GM19452 (cell line): ENCODE results near the gene HENMT1.
"Not testable (repeated sequence)": the region's sequence is repeated elsewhere in the genome, so short reads cannot be mapped to it uniquely, and the experiment has no call there.

Experiments
- ATAC-seq: cut with Tn5 transposase; IDR thresholded peaks from one replicate; pipeline ENCODE4 v1.9.1; 2021; ENCODE audit not compliant: unreplicated experiment

Gene HENMT1

DNA sequence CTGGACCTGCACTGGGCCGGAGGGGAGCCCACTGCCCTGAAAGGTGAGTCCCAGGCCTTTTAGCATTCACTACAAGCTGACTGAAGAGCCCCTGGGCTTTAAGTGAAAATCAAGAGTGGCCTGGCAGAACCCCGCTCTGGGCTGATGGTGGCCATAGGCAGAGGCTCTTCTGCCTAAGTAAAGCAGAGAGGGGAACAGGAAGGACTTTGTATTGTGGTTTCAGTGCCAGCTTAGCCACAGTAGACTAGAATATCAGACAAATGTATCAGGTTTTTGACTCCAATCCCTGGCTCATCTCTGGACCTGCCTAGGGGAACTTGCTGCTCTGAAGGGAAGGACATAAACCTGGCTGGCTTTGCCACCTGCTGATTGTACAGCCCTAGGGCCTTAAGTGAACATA is 10.2 kb upstream of the HENMT1 start:
- ATAC-seq: no peak

DNA sequence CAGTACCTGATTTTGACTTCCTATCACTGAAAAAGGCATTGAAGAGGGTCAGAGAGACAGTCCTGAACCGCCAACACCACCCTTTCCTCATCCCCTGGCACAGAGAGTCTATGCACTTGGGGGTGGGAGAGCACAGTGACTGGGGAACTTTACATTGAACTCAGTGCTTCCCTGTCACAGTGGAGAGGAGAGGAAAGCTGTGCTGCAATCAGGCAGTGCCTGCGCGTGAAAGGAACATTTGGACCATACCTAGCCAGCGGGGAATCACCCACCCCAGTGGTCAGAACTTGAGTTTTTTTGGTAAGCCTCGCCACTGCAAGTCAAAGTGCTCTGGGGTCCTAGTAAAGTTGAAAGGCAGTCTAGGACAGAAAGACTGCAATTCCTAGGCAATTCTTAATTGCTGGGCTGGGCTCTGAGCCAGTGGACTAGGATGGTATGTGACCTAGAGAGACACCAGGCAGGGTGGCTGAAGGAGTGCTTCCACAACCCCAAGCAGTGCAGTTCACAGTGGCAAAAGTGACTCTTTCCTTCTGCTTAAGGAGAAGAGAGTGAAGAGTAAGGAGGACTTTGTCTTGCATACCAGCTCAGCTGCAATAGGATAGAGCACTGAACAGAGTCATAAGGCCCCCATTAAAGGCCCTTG is 9.4 kb upstream of the HENMT1 start:
- ATAC-seq: no peak

DNA sequence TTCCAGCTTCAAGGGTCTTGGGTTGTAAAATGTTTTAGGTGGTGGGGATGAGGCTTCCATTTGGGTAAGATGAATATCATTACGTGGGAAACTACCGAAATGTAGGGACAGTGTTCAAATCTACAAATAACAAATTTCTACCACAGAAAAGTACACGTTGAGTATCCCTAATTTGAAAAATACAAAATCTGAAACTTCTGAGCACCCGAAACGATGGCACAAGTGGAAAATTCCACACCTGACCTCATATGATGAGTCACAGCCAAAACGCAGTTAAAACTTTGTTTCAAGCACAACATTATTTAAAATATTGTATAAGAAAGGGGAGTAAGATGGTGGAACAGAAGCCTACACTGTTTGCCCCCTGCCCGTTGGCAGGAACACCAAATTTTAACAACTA is 8.8 kb upstream of the HENMT1 start:
- ATAC-seq: no peak

GRCh38 chr1:108668777-108669176 is 7.9 kb upstream of the HENMT1 start:
- ATAC-seq: no peak

DNA sequence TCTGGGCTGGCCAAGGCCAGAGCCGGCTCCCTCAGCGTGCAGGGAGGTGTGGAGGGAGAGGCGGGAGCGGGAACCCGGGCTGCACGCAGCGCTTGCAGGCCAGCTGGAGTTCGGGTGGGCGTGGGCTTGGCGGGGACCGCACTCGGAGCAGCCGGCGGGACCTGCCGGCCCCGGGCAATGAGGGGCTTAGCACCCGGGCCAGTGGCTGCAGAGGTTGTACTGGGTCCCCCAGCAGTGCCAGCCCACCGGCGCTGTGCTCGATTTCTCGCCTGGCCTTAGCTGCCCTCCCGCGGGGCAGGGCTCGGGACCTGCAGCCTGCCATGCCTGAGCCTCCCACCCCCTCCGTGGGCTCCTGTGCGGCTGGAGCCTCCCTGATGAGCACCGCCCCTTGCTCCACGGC is 6.5 kb upstream of the HENMT1 start:
- not testable (repeated sequence) for ATAC-seq

DNA sequence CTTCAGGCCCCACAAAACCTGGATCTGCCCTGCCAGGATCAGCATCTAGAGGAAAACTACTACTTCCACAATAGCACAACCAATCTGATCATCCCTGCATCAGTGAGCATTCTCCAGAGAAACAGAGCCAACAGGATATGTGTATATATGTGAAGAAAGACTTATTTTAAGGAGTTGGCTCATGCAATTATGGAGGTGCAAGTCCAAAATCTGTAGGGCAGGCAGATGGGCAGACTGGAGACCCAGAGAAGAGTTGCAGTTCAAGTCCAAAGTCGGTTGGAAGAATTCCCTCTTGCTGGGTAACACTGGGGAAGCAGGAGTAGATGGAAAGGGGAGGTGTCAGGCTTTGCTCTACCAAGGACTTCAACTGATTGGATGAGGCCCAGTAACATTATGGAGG is 4.9 kb upstream of the HENMT1 start:
- ATAC-seq: no peak

GRCh38 chr1:108665067-108665466 is 4.2 kb upstream of the HENMT1 start:
- no peak for ATAC-seq

DNA sequence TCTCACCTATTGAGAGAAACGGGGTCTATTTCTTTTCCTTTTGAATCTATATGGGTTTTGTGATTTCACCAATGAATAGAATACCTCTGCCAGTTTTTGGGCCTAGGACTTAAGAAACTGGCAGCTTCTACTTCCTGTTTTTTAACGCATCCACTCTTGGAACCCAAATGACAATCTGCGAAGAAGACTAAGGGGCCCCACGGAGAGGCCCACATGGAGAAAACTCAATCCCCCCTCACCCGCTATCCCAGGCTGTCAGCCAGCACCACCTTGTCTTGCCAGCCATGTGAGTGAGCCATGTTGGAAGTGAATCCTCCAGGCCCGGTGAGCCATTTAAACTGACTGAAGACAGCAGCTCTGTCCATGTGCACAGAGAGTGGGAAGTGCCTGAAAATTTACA is 3.6 kb upstream of the HENMT1 start:
- ATAC-seq: no peak

- no peak for ATAC-seq
Measured at GRCh38 chr1:108663074-108663473, 2.2 kb upstream of the HENMT1 start.

DNA sequence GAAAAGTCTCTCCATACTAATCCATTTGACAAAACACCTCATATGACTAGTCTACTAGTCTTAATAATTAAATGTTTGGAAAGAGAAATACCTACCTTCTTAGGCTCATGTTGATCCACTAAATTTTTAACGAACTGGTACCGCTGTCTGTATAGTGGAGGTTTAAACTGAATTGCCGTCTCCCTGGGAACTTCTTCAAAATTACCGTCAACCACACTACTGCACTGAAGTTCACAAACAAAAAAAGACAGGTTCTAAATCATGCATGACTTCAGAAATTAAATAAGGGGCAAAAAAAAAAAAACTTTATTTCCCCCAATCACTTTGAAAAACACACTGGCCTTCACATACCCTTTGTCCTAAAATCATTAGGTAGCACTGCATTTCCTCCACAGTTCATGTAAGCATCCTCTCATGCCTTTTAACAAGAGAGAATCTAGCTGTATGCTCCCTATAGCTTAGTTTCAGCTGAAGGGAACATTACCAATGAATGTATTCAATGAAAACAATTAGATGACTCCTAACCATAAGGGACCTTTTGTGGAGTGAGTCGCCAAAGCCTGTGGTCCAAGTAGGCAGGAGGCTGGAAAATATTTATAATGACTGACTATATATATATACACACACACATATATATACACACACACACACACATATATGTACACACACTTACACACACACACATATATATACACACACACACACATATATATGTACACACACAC is 3.4 kb downstream of the HENMT1 start:
- no peak for ATAC-seq

DNA sequence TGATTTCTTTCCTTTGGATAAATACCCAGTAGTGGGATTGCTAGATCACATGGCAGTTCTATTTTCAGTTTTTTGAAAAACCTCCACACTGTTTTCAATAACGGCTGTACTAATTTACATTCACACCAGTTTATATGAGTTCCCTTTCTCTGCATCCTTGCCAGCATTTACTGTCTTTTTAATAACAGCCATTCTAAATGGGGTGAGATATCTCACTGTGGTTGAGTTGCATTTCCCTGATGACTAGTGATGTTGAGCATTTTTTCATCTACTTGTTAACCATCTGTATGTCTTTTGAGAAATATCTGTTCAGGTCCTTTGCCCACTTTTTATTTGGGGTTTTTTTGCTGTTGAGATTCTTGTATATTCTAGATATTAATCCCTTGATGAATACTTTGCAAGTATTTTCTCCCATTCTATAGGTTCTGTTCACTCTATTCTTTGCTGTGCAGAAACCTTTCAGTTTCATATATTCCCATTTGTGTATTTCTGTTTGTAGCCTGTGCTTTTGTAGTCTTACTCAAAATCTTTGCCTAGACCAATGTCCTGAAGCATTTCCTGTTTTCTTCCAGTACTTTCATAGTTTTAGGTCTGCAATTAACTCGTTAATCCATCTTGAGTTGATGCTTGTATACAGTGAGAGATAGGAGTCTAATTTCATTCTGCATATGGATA is 7.3 kb downstream of the HENMT1 start:
- no peak for ATAC-seq

- peak; percentile 70 for ATAC-seq
Measured at GRCh38 chr1:108646648-108647269, 14.1 kb downstream of the HENMT1 start.

GRCh38 chr1:108646265-108646647 is 14.6 kb downstream of the HENMT1 start:
- no peak for ATAC-seq

DNA sequence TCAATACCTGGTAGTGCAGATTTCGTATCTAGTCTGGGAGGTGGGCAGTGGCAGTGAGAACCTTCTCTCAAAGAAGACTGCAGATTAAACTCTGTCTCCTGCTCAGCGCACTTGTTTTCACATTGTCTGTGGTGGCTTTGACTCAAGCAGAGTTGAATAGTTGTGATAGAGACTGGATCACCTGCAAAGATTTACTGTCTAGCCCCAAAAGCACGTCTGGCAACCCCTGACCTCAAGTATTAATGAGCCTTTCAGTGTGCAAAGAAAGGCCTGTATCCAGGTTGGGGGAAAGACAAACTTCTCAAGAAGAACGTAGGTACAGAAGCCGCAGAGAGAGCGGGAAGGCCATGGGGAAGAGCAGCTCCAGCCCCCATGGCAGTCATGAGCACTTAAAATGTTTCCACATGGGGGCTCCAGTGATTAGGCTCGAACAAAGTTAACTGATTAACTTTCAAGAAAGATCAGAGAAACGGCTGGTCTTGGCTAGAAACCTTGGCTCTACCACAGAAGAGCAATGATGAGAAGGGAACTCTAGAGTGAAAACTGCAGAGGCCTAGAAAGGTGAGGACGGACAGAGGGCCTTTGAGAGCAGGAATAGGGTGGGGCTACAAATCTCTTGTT is 15.2 kb downstream of the HENMT1 start:
- ATAC-seq: no peak

DNA sequence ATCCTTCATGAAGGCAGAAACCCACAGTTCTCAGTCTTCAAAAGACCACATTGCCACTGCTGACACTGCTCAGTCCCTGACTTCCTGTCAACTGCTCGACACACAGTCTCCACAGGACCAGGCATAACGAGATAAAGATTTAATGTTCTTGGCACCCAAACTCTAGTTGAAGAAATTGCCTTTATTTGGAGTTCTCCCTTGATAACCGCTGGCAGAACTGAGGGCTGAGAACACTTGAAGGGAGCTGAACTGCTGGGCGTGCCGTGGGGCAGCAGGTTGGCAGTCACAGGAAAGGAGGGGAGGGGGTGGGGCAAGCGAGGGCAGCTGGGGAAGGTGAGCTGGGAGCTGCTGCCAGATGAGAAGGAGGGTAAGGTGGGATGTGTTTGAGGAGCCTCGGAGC is 15.9 kb downstream of the HENMT1 start:
- no peak for ATAC-seq

- ATAC-seq: no peak
Measured at GRCh38 chr1:108643492-108644335, 17.2 kb downstream of the HENMT1 start.

GRCh38 chr1:108640863-108641262 is 20.0 kb downstream of the HENMT1 start:
- not testable (repeated sequence) for ATAC-seq

DNA sequence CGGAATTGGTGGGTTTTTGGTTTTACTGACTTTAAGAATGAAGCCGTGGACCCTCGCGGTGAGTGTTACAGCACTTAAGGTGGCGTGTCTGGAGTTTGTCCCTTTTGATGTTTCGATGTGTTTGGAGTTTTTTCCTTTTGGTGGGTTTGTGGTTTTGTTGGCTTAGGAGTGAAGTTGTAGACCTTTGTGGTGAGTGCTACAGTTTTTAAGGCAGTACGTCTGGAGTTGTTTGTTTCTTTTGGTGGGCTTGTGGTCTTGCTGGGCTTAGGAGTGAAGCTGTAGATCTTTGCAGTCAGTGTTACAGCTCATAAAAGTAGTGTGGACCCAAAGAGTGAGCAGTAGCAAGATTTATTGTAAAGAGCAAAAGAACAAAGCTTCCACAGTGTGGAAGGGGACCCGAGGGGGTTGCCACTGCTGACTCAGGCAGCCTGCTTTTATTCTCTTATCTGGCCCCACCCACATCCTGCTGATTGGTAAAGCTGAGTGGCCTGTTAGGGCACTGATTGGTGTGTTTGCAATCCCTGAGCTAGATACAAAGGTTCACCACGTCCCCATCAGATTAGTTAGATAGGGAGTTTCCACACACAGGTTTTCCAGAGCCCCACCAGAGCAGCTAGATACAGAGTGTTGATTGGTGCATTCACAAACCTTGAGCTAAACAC is 20.9 kb downstream of the HENMT1 start:
- no peak for ATAC-seq

GRCh38 chr1:108636876-108637275 is 24.0 kb downstream of the HENMT1 start:
- no peak for ATAC-seq

GRCh38 chr1:108634521-108634920 is 26.4 kb downstream of the HENMT1 start:
- ATAC-seq: no peak
